NOMO-1 (cell line): ENCODE measurements around the gene ANKRD12.

ENCODE experiments used
- DNase-seq, 2 experiments: peaks; one replicate each; lab custom pipeline; 2025; ENCODE audit not compliant: unreplicated experiment in 2 of 2; lab: John Stamatoyannopoulos, UW

Gene ANKRD12

DNA sequence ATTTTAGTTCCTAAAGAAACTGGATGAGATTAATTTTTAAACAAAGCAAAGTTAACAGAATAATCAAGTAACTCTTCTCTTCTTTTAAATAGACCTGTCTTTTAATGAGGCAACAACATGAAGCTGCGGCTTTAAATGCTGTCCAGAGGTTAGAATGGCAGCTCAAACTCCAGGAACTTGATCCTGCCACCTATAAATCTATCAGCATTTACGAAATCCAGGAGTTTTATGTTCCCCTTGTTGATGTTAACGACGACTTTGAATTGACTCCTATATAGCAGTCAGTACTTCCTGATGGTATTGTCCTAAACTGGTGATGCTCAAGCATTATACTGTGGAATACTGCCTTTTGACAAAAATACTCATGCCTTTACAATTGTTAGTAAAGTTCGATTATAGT lies 144.3 kb downstream of the ANKRD12 start:
- DNase-seq, result no peak

DNA sequence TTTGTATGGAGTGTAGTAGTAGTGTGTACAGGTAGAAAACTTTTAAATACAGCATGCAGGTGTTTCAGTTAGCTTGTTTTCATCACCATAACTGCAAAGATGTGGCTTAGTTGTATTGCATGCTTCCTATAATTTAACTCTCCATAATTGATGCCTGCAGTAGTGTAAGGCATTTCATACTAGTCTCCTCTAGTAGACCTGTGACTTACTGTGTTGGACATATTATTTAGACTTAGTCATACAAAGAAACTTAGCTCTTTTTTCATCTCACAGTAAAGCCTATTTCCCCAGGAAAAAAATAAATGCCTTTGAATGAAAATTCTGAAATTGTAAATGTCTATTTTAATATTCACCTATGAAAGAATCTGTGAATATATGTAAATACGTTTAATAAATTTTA lies 145.2 kb downstream of the ANKRD12 start:
- DNase-seq, result no peak

DNA sequence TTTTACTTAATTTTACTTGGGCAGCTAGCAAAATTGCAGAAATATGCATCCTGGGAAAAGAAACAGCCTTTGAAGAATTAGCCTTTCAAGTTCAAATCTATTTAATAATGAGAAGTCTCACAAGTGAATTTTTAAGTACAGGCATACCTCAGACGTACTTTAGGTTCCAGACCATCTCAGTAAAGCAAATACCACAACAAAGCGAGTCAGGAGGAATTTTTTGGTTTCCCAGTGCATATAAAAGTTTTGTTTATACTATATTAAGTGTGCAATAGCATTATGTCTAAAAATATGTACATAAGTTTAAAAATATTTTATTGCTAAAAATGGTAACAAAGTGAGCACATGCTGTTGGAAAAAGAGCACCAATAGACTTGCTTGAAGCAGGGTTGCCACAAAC lies 147.2 kb downstream of the ANKRD12 start:
- no peak for DNase-seq

DNA sequence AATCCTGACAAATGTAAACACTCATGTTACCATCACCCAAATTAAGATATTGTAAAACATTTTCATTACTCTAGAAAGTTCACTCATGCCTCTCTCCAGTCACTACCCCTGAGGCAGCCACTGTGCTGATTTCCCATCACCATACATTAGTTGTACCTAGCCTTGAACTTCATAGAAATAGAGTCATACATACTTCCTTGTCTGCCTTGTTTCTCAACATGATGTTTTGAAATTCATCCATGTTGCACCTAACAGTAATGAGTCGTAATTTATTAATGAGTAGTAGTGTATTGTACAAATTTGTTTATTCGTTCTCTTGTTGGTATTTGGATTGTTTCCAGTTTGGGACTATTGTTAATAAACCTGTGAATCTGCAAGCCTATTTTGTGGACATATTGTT lies 149.0 kb downstream of the ANKRD12 start:
- no peak for DNase-seq

DNA sequence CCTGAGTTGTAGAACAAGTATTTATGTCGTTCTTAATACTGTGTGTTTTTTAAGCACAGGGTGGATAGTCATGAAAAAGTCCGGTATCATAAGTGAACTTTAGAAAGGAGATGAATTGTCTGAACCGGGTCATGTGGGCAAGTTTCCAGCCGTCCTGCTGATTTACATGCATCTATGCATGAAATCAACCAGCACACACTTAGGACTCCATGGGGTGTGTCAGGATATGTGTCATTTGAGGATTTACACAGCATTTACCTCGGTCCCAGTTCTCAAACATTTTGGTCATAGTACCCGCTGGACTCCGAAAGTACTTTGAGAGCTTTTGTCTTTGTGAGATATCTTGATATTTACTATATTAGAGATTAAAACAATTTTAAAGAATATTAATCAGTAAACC lies 150.5 kb downstream of the ANKRD12 start:
- DNase-seq, result no peak

DNA sequence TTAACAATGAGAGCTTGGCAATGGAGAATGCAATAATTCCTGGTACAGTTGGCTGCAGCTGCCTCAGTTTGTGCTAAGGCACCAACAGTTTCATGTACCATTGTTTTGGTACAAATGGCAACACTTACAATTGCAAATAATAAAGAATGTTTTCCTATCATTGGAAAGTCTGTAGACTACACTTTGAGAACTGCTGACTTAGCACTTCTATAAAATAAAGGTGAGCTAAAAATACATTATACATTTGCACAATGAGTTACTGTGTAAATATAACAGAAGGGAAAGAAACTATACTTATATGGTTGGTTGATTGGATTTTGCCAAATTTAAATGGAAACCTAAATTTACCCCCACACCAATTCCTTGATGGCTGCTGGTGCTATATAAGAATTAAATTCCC lies 153.1 kb downstream of the ANKRD12 start:
- DNase-seq, result no peak

DNA sequence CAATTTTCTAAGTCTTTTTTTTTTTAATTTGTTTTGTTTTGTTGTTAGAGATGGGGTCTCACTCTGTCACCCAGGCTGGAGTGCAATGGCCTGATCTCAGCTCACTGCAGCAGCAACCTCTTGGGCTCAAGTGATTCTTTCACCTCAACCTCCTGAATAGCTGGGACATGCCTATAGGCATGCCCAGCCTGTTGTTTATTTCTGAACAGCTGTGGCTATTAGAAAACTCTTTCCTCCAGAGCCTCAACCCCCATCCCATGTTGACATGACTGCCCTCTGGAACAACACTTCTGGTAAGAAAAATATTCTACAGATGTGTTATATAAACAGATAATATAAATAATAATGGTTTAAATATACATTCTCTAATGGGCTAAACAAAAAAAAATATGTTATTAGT lies 153.6 kb downstream of the ANKRD12 start:
- DNase-seq, result no peak

DNA sequence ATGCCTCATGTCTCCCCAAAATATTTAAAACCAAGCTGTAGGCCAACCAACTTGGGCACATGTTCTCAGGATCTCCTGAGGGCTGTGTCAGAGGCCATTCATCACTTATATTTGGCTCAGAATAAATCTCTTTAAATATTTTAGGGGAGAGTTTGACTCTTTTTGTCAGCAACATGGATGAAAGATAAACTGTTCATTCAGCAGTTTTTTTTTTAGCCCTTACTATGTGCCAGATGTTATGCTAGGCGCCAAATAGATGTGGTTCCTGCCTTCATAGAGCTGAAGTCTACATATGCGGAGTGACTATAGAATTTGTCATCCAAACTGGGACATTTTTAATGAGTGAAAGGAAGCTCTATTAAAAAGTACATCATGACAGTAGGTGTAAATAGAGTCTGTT lies 155.5 kb downstream of the ANKRD12 start:
- DNase-seq, result no peak

DNA sequence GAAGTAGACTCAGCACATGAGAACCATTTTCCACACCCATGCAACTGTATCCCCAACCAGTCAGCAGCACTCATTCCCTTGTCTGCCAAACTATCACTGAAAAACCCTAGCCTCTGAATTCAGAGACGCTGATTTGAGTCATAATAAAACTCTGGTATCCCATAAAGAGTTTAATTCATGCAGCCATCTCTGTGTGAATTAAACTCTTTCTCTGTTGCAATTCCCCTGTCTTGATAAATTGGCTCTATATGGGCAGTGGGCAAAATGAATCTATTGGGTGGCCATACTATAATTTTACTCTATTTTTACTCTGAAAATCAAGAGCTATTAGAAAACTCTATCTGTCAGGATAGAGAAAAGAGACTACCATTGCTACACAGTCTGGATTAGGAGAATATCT lies 157.4 kb downstream of the ANKRD12 start:
- no peak for DNase-seq

DNA sequence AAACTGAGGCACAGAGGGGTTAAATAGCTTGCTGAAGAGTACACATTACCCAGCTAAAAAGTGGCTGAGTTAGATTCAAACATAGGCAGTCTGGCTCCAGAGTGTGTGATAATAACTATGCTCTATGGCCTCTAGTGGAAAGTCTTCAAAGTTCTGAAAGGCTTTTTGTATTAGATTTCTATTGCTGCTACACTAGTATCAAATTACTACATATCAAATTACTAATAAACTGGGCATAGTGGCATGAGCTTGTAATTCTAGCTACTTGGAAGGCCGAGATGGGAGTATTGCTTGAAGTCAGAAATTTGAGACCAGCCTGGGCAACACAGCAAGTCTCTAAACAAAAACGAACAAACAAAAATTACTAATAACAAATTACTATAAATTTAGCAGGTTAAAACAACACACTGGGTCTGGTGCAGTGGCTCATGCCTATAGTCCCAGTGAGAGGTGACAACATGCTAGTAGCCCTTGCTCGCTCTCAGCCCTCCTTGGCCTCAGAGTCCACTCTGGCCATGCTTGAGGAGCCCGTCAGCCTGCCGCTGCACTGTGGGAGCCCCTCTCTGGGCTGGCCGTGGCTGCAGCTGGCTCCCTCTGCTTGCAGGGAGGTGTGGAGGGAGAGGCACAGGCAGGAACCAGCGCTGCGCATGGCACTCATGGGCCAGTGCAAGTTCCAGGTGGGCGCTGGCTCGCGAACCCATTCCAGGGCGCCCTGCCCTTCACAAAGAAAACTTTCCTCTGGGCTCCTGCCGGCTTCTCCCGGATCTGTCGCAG lies 159.8 kb downstream of the ANKRD12 start:
- DNase-seq, result no peak

DNA sequence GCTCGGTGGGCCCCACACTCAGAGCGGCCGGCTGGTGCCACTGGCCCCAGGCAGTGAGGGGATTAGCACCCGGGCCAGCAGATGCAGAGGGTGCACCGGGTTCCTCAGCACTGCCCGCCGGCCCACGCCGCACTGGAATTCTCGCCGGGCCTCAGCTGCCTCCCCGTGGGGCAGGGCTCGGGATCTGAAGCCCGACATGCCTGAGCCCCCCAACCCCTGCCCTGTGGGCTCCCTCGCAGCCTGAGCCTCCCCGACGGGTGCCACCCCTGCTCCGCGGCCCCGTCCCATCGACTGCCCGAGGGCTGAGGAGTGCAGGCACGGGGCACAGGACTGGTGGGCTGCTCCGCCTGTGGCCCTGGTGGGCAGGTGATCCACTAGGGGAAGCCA lies 160.4 kb downstream of the ANKRD12 start:
- DNase-seq, result no peak

DNA sequence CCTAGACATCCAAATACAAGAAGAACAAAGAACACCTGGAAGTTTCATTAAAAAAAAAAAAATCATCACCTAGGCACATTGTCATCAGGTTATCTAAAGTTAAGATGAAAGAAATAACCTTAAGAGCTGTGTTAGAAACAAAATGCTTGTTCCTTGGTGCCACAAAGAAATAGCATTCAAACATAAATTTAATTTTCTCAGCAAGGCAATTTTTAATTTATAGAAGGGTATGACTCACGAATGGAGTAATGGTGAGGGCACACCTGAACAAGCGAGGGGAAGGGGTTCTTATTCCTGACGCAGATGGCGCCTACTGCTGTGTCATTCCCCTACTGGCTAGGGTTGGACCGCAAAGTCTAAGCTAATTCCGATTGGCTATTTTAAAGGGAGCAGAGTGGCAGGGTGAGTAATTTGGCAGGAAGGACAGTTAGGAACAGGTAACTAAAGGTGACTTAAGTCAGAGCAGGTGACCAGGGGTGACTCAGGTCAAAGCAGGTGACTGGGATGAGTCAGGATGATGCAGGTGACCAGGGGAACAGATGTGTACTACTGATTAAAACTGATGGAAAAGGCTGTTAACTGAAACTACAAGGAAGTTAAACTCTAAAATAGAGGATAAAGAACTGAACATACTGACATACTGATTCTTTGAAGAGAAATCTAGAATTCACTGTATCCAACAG lies 167.9 kb downstream of the ANKRD12 start:
- DNase-seq, result no peak

DNA sequence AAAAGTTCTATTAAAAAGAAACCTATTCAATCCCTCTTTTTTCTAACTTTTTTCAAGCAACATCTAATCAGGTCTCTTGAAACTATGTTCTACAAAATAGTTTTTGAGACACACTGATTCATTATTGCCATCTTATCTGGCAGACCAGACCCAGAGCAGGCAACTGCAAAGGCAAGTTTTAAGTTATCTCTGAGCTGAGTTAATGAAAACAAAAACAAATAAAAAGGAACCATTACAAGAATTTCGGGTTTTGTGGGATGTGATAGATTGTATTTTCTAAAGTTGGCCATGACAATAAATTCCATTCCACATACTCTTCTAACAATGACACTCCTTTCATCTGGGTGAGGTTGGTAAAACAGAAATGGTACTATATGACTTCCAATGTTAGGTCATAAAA lies 182.8 kb downstream of the ANKRD12 start:
- no peak for DNase-seq

DNA sequence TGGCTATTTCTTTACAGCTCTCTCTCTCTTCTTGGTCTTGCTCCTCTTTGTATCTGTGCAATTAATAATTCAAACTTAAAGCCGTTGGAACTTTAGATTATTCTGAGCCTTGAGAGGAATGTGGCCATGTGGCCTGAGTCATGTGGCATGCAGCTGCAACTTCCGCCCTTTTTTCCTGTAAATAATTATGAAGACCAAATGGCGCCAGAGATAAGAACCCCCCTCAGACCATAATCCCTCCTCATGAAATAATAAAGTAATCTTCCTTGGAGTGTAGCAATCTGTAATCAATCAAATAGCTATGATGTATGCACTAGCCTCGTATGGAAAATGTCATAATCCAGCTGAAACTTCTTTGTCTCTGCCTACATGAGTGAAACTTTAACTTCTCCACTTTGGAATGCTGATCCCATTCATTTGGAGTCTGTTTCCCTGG lies 184.5 kb downstream of the ANKRD12 start:
- no peak for DNase-seq

DNA sequence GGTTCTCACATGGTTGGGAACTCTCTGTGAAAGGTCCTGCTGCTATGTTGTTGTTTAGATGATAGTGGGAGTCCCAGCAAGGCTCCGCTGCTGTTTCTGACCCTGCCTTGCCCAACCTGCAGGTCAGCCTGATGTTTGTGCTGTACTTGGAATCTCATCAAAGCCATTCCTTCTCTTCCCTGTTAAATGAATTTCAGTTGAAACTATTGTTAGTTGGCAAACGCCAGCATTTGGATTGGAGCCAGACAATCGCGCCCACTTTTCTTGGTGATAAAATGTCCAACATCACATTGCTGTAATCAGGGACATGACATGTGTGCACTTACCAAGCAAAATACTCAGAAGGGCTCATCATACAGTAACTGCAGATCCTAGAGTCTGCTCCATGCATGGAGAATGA lies 185.2 kb downstream of the ANKRD12 start:
- no peak for DNase-seq

DNA sequence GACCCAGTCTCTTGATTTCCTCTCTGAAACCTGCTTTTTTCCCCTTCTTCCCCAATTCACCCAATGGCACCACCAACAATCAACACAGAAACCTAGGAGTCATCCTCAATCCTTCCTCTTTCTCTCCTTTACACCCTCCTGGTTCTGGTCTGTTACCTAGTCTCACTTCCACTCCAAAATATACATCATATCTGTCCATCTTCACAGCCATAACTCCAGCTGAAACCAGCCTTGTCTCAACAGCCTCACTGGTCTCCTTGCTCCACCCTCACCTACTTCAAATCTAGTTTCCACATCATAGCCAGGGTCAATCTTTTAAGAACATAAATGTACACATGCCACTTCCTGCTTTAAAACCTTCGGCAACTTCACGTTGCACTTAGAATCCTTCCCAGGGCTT lies 186.2 kb downstream of the ANKRD12 start:
- DNase-seq, result peak; percentile 7 to 56

DNA sequence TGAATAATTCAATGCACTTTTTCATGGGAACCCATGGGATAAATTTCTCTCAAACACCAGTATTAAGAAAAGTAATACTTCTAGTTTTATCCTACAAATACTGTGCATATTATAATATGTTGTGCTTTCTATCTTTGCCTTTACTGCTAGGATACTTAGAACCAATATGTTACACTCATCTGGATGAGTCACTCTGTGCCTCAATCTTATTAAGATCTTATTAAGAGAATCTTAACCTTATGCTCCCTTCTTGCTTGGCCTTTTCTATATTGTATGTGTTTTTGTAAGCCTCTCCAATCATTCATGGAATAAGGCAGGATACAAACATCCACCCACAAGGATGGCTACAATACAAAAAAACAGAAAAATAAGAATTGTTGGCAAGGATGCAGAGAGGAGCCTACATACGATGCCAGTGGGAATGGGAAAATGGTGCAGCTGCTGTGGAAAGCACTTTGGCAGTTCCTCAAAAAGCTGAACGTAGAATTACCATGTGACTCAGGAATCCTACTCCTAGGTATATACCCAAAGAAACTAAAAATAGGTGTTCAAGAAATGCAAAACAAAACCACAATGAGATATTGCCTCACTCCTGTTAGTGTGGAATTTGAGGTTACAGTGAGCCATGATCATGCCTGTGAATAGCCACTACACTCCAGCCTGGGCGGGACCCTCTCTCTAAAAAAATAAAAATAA lies 187.3 kb downstream of the ANKRD12 start:
- DNase-seq, result peak in 1 of 2 experiments; percentile 31

DNA sequence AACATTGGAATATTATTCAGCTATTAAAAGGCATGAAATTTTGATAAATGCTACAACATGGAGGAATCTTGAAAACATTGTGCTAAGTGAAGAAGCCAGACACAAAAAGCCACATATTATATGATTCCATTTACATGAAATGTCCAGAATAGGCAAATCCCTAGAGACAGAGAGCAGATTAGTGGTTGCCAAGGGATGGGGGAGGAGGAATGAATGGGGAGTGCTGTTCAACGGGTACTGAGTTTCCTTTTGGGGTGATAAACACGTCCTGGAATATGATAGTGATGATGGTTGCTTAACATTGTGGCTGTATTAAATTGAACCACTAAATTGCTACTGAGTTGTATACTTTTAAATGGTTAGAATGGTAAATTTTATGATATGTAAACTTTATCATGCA lies 189.1 kb downstream of the ANKRD12 start:
- no peak for DNase-seq

DNA sequence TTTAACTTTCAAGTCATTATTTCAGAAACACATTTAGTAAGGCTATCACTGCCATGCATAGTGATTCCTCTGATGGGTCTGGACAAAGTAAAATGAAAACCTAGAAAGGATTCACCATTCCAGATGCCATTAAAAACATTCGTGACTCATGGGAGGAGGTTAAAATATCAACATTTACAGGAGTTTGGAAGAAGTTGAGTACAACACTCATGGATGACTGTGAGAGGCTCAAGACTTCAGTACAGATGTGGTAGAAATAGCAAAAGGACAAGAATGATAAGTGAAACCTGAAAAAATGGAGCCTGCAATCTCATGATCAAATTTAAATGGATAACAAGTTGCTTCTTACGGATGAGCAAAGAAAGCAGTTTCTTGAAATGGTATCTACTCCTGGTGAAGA lies 192.2 kb downstream of the ANKRD12 start:
- DNase-seq, result no peak

DNA sequence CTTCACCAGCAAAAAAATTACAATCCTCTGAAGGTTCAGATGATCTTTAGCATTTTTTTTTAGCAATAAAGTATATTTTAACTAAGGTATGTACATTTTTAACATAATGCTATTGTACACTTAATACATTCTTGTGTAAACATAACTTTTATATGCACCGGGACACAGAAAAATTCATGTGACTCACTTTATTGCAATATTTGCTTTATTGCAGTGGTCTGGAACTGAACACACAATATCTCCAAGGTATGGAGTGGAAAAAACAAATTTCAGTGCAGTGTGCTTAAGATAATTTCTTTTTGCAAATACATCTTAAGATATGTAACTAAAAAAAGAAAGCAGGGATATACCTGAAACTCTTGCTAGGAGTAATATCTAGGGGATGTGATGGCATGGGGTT lies 192.9 kb downstream of the ANKRD12 start:
- DNase-seq, result no peak

DNA sequence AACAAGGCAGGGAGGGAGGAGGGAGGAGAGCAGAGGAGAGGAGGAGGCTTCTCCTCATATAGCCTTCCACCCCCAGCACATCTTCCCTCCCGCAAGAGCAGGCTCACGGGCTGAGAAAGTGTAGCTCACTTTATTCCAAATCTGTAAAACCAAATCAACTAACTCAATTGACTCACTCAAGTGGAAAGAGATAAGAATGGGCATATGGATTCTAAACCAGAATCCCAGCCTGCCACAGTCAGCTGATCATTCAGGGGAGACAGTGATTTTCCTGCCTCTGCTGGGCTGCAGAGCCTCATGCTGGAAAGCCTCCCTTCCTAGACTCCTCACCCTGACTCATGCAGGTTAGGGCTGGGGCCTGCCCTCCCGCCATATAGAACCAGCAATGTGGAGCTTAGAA lies 193.8 kb downstream of the ANKRD12 start:
- DNase-seq, result no peak
